Liver (tissue), 9 donors: Measurements from ENCODE around the gene TIMP3. TPM values are rescaled to one million over a fixed set of nuclear protein-coding genes. Genes with fewer than 3 reads are reported as not detected.

Experiments
- DNase-seq: peaks from one replicate; pipeline ENCODE4 v3.0.0-alpha.2; 2017; ENCODE audit warnings: low spot score
- H3K27ac ChIP-seq, 2 donors: one replicate each; pipeline ENCODE4 v1.7.0; 2013; ENCODE audit warnings: inconsistent platforms in 2 of 2, low read length in 2 of 2, control low read depth in 1 of 2, low read depth in 1 of 2, mild to moderate bottlenecking in 1 of 2
- H3K27me3 ChIP-seq, 4 donors: one replicate each; pipeline versions ENCODE4 v1.6.1 to v1.7.0; 2013; ENCODE audit warnings: low read length in 3 of 4, inconsistent platforms in 1 of 4, mild to moderate bottlenecking in 1 of 4, moderate library complexity in 1 of 4; ENCODE audit not compliant: control insufficient read depth in 4 of 4, insufficient read depth in 4 of 4
- H3K36me3 ChIP-seq, 4 donors: one replicate each; pipeline versions ENCODE4 v1.6.1 to v1.7.0; 2013; ENCODE audit warnings: low read length in 3 of 4, mild to moderate bottlenecking in 3 of 4, low read depth in 1 of 4, moderate library complexity in 1 of 4; ENCODE audit not compliant: control insufficient read depth in 4 of 4, insufficient read depth in 3 of 4
- H3K4me1 ChIP-seq, 4 donors: one replicate each; pipeline versions ENCODE4 v1.6.1 to v1.7.0; 2013; ENCODE audit warnings: low read length in 3 of 4, mild to moderate bottlenecking in 3 of 4, moderate library complexity in 1 of 4; ENCODE audit not compliant: control insufficient read depth in 4 of 4, insufficient read depth in 4 of 4
- H3K4me3 ChIP-seq, 3 donors: one replicate each; pipeline versions ENCODE4 v1.6.1 to v1.7.0; 2013; ENCODE audit warnings: low read length in 3 of 3, control low read depth in 1 of 3, low read depth in 1 of 3, mild to moderate bottlenecking in 1 of 3
- H3K9ac ChIP-seq, 2 donors: one replicate each; pipeline ENCODE4 v1.7.0; 2013; ENCODE audit warnings: low read length in 2 of 2, mild to moderate bottlenecking in 2 of 2, moderate library complexity in 2 of 2, control low read depth in 1 of 2, low read depth in 1 of 2
- H3K9me3 ChIP-seq, 4 donors: one replicate each; pipeline versions ENCODE4 v1.6.1 to v1.7.0; 2013; ENCODE audit warnings: low read length in 3 of 4; ENCODE audit not compliant: control insufficient read depth in 4 of 4
- CTCF ChIP-seq: fragments of 150-350 bp; IDR thresholded peaks from 2 replicates; pipeline ENCODE4 v1.5.1; 2017; ENCODE audit warnings: improper control_type of control experiment, low read depth, low read length; ENCODE audit not compliant: missing input control
- EGR1 ChIP-seq, 2 donors: IDR thresholded peaks; 2 replicates each; pipeline ENCODE4 v1.6.1; 2016 to 2018; ENCODE audit warnings: antibody characterized with exemption in 2 of 2, low read depth in 2 of 2
- FOXA1 ChIP-seq: IDR thresholded peaks from 2 replicates; pipeline ENCODE4 v1.6.1; 2016; ENCODE audit warnings: antibody characterized with exemption
- FOXA2 ChIP-seq: IDR thresholded peaks from 2 replicates; pipeline ENCODE4 v1.6.1; 2016; ENCODE audit warnings: antibody characterized with exemption
- GABPA ChIP-seq, 2 donors: IDR thresholded peaks in 1 of 2; conservative IDR thresholded peaks in 1 of 2; 2 replicates each; pipeline ENCODE4 v1.6.1; 2016; ENCODE audit warnings: antibody characterized with exemption in 2 of 2, mild to moderate bottlenecking in 1 of 2, moderate library complexity in 1 of 2
- HNF4G ChIP-seq: IDR thresholded peaks from 2 replicates; pipeline ENCODE4 v1.6.1; 2016; ENCODE audit warnings: antibody characterized with exemption
- JUND ChIP-seq, 2 donors: IDR thresholded peaks; 2 replicates each; pipeline ENCODE4 v1.6.1; 2016; ENCODE audit warnings: antibody characterized with exemption in 2 of 2
- NR2F2 ChIP-seq: IDR thresholded peaks from 2 replicates; pipeline ENCODE4 v1.6.1; 2016; ENCODE audit warnings: antibody characterized with exemption
- RAD21 ChIP-seq, 2 donors: IDR thresholded peaks; 2 replicates each; pipeline ENCODE4 v1.6.1; 2016; ENCODE audit warnings: antibody characterized with exemption in 2 of 2, mild to moderate bottlenecking in 2 of 2
- RXRA ChIP-seq, 2 donors: IDR thresholded peaks; 2 replicates each; pipeline ENCODE4 v1.6.1; 2017 to 2018; ENCODE audit warnings: antibody characterized with exemption in 2 of 2, mild to moderate bottlenecking in 1 of 2
- SP1 ChIP-seq: IDR thresholded peaks from 2 replicates; pipeline ENCODE4 v1.6.1; 2018; ENCODE audit warnings: antibody characterized with exemption, mild to moderate bottlenecking
- TAF1 ChIP-seq: conservative IDR thresholded peaks from 2 replicates; pipeline ENCODE4 v1.6.1; 2016; ENCODE audit warnings: antibody characterized with exemption, mild to moderate bottlenecking
- YY1 ChIP-seq: IDR thresholded peaks from 2 replicates; pipeline ENCODE4 v1.6.1; 2016; ENCODE audit warnings: antibody characterized with exemption, mild to moderate bottlenecking
- WGBS: extraction: QIAGEN DNeasy Blood & Tissue Kit; methylation state at CpG from one replicate; pipeline ENCODE4 v1.1.7; 2013; 5-methylcytosine and 5-hydroxymethylcytosine counted together
- polyA plus RNA-seq, 2 donors: library from polyadenylated mRNA; stranded (reverse) in 1 of 2; unstranded in 1 of 2; fragments of 200-250 nt in 1 of 2; fragments of >200 nt in 1 of 2; fragmentation: Nextera tagmentation in 1 of 2; extraction: Ambion mirVana in 1 of 2; gene quantifications; one replicate each; pipeline versions ENCODE4 v1.2.1 to v1.2.3, GENCODE V29; 2013 to 2015
- total RNA-seq, 2 donors: library from RNA; depleted of rRNA; stranded (reverse); fragments of >200 nt; gene quantifications; one replicate each; pipeline ENCODE4 v1.2.3, GENCODE V29; 2014
- TF ChIP-seq, protein P1 (sequence below): IDR thresholded peaks from 2 replicates; pipeline ENCODE4 v1.6.1; 2016; ENCODE audit warnings: antibody characterized with exemption, mild to moderate bottlenecking
- TF ChIP-seq, protein P2 (sequence below): IDR thresholded peaks from 2 replicates; pipeline ENCODE4 v1.6.1; 2016; ENCODE audit warnings: antibody characterized with exemption
- TF ChIP-seq, protein P3 (sequence below): IDR thresholded peaks from 2 replicates; pipeline ENCODE4 v1.6.1; 2016; ENCODE audit warnings: antibody characterized with exemption
- TF ChIP-seq, protein P4 (sequence below): IDR thresholded peaks from 2 replicates; pipeline ENCODE4 v1.6.1; 2016; ENCODE audit warnings: antibody characterized with exemption
- donor health status: healthy.
- donor health status: healthy.
- donor health status: healthy.
- donor health status: healthy.
- donor health status: healthy.

Gene TIMP3
- total and polyA plus RNA-seq, 4 donors: 28.0 to 44.0 (median 31.2) TPM

- no peak overlapping the region for H3K27ac ChIP-seq
- TF ChIP-seq, protein P1, sequence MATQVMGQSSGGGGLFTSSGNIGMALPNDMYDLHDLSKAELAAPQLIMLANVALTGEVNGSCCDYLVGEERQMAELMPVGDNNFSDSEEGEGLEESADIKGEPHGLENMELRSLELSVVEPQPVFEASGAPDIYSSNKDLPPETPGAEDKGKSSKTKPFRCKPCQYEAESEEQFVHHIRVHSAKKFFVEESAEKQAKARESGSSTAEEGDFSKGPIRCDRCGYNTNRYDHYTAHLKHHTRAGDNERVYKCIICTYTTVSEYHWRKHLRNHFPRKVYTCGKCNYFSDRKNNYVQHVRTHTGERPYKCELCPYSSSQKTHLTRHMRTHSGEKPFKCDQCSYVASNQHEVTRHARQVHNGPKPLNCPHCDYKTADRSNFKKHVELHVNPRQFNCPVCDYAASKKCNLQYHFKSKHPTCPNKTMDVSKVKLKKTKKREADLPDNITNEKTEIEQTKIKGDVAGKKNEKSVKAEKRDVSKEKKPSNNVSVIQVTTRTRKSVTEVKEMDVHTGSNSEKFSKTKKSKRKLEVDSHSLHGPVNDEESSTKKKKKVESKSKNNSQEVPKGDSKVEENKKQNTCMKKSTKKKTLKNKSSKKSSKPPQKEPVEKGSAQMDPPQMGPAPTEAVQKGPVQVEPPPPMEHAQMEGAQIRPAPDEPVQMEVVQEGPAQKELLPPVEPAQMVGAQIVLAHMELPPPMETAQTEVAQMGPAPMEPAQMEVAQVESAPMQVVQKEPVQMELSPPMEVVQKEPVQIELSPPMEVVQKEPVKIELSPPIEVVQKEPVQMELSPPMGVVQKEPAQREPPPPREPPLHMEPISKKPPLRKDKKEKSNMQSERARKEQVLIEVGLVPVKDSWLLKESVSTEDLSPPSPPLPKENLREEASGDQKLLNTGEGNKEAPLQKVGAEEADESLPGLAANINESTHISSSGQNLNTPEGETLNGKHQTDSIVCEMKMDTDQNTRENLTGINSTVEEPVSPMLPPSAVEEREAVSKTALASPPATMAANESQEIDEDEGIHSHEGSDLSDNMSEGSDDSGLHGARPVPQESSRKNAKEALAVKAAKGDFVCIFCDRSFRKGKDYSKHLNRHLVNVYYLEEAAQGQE: no peak
- no peak for TF ChIP-seq FOXA1
- no peak for TF ChIP-seq NR2F2
- TF ChIP-seq JUND (IDR thresholded peaks at IDR 0.05): no peak
- TF ChIP-seq, protein P2, sequence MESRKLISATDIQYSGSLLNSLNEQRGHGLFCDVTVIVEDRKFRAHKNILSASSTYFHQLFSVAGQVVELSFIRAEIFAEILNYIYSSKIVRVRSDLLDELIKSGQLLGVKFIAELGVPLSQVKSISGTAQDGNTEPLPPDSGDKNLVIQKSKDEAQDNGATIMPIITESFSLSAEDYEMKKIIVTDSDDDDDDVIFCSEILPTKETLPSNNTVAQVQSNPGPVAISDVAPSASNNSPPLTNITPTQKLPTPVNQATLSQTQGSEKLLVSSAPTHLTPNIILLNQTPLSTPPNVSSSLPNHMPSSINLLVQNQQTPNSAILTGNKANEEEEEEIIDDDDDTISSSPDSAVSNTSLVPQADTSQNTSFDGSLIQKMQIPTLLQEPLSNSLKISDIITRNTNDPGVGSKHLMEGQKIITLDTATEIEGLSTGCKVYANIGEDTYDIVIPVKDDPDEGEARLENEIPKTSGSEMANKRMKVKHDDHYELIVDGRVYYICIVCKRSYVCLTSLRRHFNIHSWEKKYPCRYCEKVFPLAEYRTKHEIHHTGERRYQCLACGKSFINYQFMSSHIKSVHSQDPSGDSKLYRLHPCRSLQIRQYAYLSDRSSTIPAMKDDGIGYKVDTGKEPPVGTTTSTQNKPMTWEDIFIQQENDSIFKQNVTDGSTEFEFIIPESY: no peak
- no peak for TF ChIP-seq RAD21 (IDR thresholded peaks at IDR 0.05)
- TF ChIP-seq YY1: no peak
- TF ChIP-seq TAF1: no peak
- TF ChIP-seq HNF4G: no peak
- no peak for TF ChIP-seq FOXA2
- TF ChIP-seq, protein P3, sequence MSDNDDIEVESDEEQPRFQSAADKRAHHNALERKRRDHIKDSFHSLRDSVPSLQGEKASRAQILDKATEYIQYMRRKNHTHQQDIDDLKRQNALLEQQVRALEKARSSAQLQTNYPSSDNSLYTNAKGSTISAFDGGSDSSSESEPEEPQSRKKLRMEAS: no peak
- TF ChIP-seq EGR1 (IDR thresholded peaks at IDR 0.05; ENCODE audit: low read depth in 2 of 2): no peak
- WGBS: 14% methylated on average over 1 of the region's 1 CpG
- H3K4me1 ChIP-seq: no peaks in the 10 kb centered on the region
- no peak overlapping the region for H3K9ac ChIP-seq
- H3K27me3 ChIP-seq: no peaks in the 10 kb centered on the region
- no peak for DNase-seq
- H3K36me3 ChIP-seq: no peaks in the 10 kb centered on the region
- H3K9me3 ChIP-seq: no peaks in the 10 kb centered on the region
- H3K4me3 ChIP-seq: no peak overlapping the region
These were observed 100.4 kb downstream of the TIMP3 start for GRCh38 chr22:32901925-32902324.

DNA sequence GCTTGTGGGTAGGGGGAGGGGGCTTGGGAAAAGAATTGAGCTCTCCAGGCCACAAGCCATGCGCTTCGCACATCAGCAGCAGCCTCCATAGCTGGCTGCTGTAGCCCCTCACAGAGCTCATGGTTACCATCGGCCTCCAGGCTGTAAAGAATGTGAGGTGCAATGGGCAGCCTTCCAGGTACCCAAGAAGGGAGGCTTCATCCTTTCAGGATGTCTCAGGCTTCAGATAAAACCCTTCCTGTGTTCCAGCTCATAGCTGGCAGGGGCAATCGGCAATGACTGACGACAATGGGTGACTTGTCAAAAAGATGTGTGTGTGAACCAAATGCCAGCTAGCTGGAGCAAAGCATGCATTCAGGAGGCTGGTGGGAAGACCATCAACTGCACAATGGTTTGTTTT, 102.0 kb downstream of the TIMP3 start:
- H3K9ac ChIP-seq: no peak overlapping the region
- TF ChIP-seq YY1: no peak
- TF ChIP-seq SP1: no peak
- no peak for TF ChIP-seq RAD21 (IDR thresholded peaks at IDR 0.05)
- no peak for TF ChIP-seq CTCF
- TF ChIP-seq, protein P2: no peak
- no peak for TF ChIP-seq FOXA2
- no peak for TF ChIP-seq RXRA (IDR thresholded peaks at IDR 0.05)
- TF ChIP-seq HNF4G: no peak
- TF ChIP-seq, protein P3: no peak
- TF ChIP-seq, protein P4, sequence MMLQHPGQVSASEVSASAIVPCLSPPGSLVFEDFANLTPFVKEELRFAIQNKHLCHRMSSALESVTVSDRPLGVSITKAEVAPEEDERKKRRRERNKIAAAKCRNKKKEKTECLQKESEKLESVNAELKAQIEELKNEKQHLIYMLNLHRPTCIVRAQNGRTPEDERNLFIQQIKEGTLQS: no peak
- TF ChIP-seq GABPA (IDR thresholded peaks at IDR 0.05 in 1 of 2, conservative IDR thresholded peaks at IDR 0.05 in 1 of 2): no peak
- no peaks in the 10 kb centered on the region for H3K27me3 ChIP-seq
- H3K36me3 ChIP-seq: no peaks in the 10 kb centered on the region
- DNase-seq: no peak
- no peaks in the 10 kb centered on the region for H3K4me1 ChIP-seq
- H3K4me3 ChIP-seq: no peak overlapping the region
- no peaks in the 10 kb centered on the region for H3K9me3 ChIP-seq
- 89% methylated on average over 5 of the region's 5 CpGs for WGBS
- no peak overlapping the region for H3K27ac ChIP-seq
